A549 (cell line): Measurements from ENCODE around the gene SLC16A7. TPM values are rescaled to one million over a fixed set of nuclear protein-coding genes. Genes with fewer than 3 reads are reported as not detected.

Experiments
- ATAC-seq, 2 experiments: fragments of 200-7000 bp in 1 of 2; fragments of >200 bp in 1 of 2; cut with Nextera tagmentation in 1 of 2; cut with Tn5 transposase in 1 of 2; 3 replicates each; pipeline versions ENCODE4 v1.8.0 to v1.9.1; 2018 to 2020; ENCODE audit warnings: mild to moderate bottlenecking in 1 of 2, moderate library complexity in 1 of 2
- CTCF ChIA-PET: fragments of 300-600 bp; sonication (Branson Sonifier 250); formaldehyde crosslinking; extraction: SDS; loops from one replicate; lab custom pipeline; 2021; ENCODE audit warnings: antibody characterized with exemption, inconsistent platforms; lab: Yijun Ruan, JAX
- POLR2A ChIA-PET: fragments of 350-600 bp; formaldehyde crosslinking; extraction: SDS; loops from one replicate; lab custom pipeline; 2021; ENCODE audit warnings: antibody characterized with exemption, inconsistent platforms; lab: Yijun Ruan, JAX
- DNase-seq, 2 experiments: peaks; one replicate each; pipeline versions ENCODE4 v3.0.0 to v3.0.0-alpha.2; 2011 to 2016; ENCODE audit warnings: low read depth in 1 of 2, low spot score in 1 of 2
- FAIRE-seq: peaks from 2 replicates; lab custom pipeline; 2011; peaks lifted over from hg19 to GRCh38; lab: Jason Lieb, UNC
- H3K27ac ChIP-seq, 2 experiments: fragments of >200 bp; sonication (Bioruptor Twin); formaldehyde crosslinking; 3 replicates each; pipeline ENCODE4 v1.5.1; 2016 to 2017
- H3K4me1 ChIP-seq: fragments of >200 bp; sonication (Bioruptor Twin); formaldehyde crosslinking; 3 replicates; pipeline ENCODE4 v1.6.1; 2016
- H3K4me2 ChIP-seq: fragments of >200 bp; sonication (Bioruptor Twin); formaldehyde crosslinking; 3 replicates; pipeline ENCODE4 v1.6.1; 2016
- H3K4me3 ChIP-seq: fragments of >200 bp; sonication (Bioruptor Twin); formaldehyde crosslinking; 3 replicates; pipeline ENCODE4 v1.5.1; 2016
- H3K9me3 ChIP-seq: fragments of >200 bp; sonication (Bioruptor Twin); formaldehyde crosslinking; 3 replicates; pipeline ENCODE4 v1.6.1; 2016
- BCL3 ChIP-seq: fragments of >200 bp; sonication (Bioruptor Twin); formaldehyde crosslinking; IDR thresholded peaks from 3 replicates; pipeline ENCODE4 v1.6.1; 2016
- BHLHE40 ChIP-seq: IDR thresholded peaks from 2 replicates; pipeline ENCODE4 v1.6.1; 2012; ENCODE audit warnings: low read depth, low read length, inconsistent platforms
- CBX2 ChIP-seq: fragments of 200-600 bp; sonication (generic); IDR thresholded peaks from 2 replicates; pipeline ENCODE4 v1.6.1; 2016; ENCODE audit warnings: low read depth, mild to moderate bottlenecking, borderline replicate concordance
- CBX8 ChIP-seq: fragments of 200-600 bp; sonication (generic); IDR thresholded peaks from 2 replicates; pipeline ENCODE4 v1.6.1; 2016
- CHD4 ChIP-seq: fragments of 200-600 bp; sonication (generic); IDR thresholded peaks from 2 replicates; pipeline ENCODE4 v1.6.1; 2016; ENCODE audit warnings: antibody characterized with exemption, mild to moderate bottlenecking, borderline replicate concordance
- E2F6 ChIP-seq: IDR thresholded peaks from 2 replicates; pipeline ENCODE4 v1.6.1; 2012; ENCODE audit warnings: low read depth, borderline replicate concordance
- EHF ChIP-seq: fragments of 250-450 bp; sonication (Bioruptor Pico); IDR thresholded peaks from 2 replicates; pipeline ENCODE4 v1.5.0; 2020; ENCODE audit warnings: mild to moderate bottlenecking
- EP300 ChIP-seq, 2 experiments: fragments of >200 bp; sonication (Bioruptor Twin); formaldehyde crosslinking; IDR thresholded peaks; 2 replicates in 1 of 2; 3 replicates in 1 of 2; pipeline ENCODE4 v1.6.1; 2016 to 2017
- GATA3 ChIP-seq: IDR thresholded peaks from 2 replicates; pipeline ENCODE4 v1.6.1; 2012; ENCODE audit warnings: borderline replicate concordance
- HEYL ChIP-seq: fragments of 250-450 bp; sonication (Bioruptor Pico); IDR thresholded peaks from 2 replicates; pipeline ENCODE4 v1.8.0; 2021; ENCODE audit warnings: mild to moderate bottlenecking, moderate library complexity
- HOXB13 ChIP-seq: fragments of 250-450 bp; sonication (Bioruptor Pico); IDR thresholded peaks from 2 replicates; pipeline ENCODE4 v1.5.0; 2020; ENCODE audit warnings: low read depth, mild to moderate bottlenecking, moderate library complexity
- HOXB5 ChIP-seq: fragments of 250-450 bp; sonication (Bioruptor Pico); IDR thresholded peaks from 2 replicates; pipeline ENCODE4 v1.5.0; 2020; ENCODE audit warnings: mild to moderate bottlenecking, moderate library complexity
- KDM1A ChIP-seq: fragments of 200-600 bp; sonication (generic); IDR thresholded peaks from 2 replicates; pipeline ENCODE4 v1.6.1; 2016; ENCODE audit warnings: low read depth, mild to moderate bottlenecking
- KDM5A ChIP-seq: fragments of 200-600 bp; sonication (generic); IDR thresholded peaks from 2 replicates; pipeline ENCODE4 v1.6.1; 2016; ENCODE audit warnings: antibody characterized with exemption, mild to moderate bottlenecking
- MAZ ChIP-seq: fragments of 150-350 bp; IDR thresholded peaks from 2 replicates; pipeline ENCODE4 v1.6.1; 2014; ENCODE audit warnings: antibody characterized with exemption, low read depth, low read length, borderline replicate concordance
- PHF8 ChIP-seq: fragments of 200-600 bp; sonication (generic); IDR thresholded peaks from 2 replicates; pipeline ENCODE4 v1.6.1; 2016; ENCODE audit warnings: low read depth, mild to moderate bottlenecking, antibody characterized with exemption, moderate library complexity, borderline replicate concordance
- POLR2A ChIP-seq: IDR thresholded peaks from 2 replicates; pipeline ENCODE4 v1.6.1; 2012; ENCODE audit warnings: mild to moderate bottlenecking, low read length
- POLR2AphosphoS2 ChIP-seq: conservative IDR thresholded peaks from 2 replicates; pipeline ENCODE4 v1.6.1; 2012; ENCODE audit warnings: low read length, improper control_type of control experiment, inconsistent platforms
- RAD21 ChIP-seq, 2 experiments: fragments of >200 bp in 1 of 2; sonication (Bioruptor Twin) in 1 of 2; formaldehyde crosslinking in 1 of 2; IDR thresholded peaks in 1 of 2; conservative IDR thresholded peaks in 1 of 2; 2 replicates in 1 of 2; 3 replicates in 1 of 2; pipeline ENCODE4 v1.6.1; 2012 to 2018; ENCODE audit warnings: inconsistent platforms in 1 of 2
- RARB ChIP-seq: fragments of 250-450 bp; sonication (Bioruptor Pico); IDR thresholded peaks from 2 replicates; pipeline ENCODE4 v1.8.0; 2021; ENCODE audit warnings: mild to moderate bottlenecking, moderate library complexity
- SREBF2 ChIP-seq: fragments of 450-650 bp; IDR thresholded peaks from 2 replicates; pipeline ENCODE4 v1.6.1; 2014; ENCODE audit warnings: mild to moderate bottlenecking, moderate library complexity
- ZC3H11A ChIP-seq: fragments of 450-650 bp; IDR thresholded peaks from 2 replicates; pipeline ENCODE4 v1.6.1; 2014; ENCODE audit warnings: antibody characterized with exemption, mild to moderate bottlenecking
- ZNF302 ChIP-seq: fragments of 250-450 bp; sonication (Bioruptor Pico); IDR thresholded peaks from 2 replicates; pipeline ENCODE4 v1.9.0; 2021; ENCODE audit warnings: inconsistent platforms, mild to moderate bottlenecking, moderate library complexity
- WGBS: methylation state at CpG from one replicate; pipeline ENCODE4 v1.1.6; 2017; ENCODE audit errors: missing lambda C conversion rate; 5-methylcytosine and 5-hydroxymethylcytosine counted together
- polyA plus RNA-seq, 4 experiments: library from polyadenylated mRNA; depleted of rRNA in 3 of 4; stranded (reverse); fragments of >200 nt; fragmentation: RNase III in 1 of 4; extraction: RNeasy Plus Mini Kit Qiagen cat#74134 plus additional on column Dnase treatment in 1 of 4; gene quantifications; 2 replicates in 3 of 4; 3 replicates in 1 of 4; pipeline ENCODE4 v1.2.3, GENCODE V29; 2011 to 2017
- TF ChIP-seq, protein P1 (sequence below): fragments of >200 bp; sonication (Bioruptor Twin); formaldehyde crosslinking; IDR thresholded peaks from 3 replicates; pipeline ENCODE4 v1.5.1; 2016
- TF ChIP-seq, protein P2 (sequence below): fragments of >200 bp; sonication (Bioruptor Twin); formaldehyde crosslinking; IDR thresholded peaks from 2 replicates; pipeline ENCODE4 v1.6.1; 2016

Gene SLC16A7
- polyA plus RNA-seq, 2 of the 4 experiments (the other 2 are of a cell fraction), result 0.14 to 0.23 TPM

DNA sequence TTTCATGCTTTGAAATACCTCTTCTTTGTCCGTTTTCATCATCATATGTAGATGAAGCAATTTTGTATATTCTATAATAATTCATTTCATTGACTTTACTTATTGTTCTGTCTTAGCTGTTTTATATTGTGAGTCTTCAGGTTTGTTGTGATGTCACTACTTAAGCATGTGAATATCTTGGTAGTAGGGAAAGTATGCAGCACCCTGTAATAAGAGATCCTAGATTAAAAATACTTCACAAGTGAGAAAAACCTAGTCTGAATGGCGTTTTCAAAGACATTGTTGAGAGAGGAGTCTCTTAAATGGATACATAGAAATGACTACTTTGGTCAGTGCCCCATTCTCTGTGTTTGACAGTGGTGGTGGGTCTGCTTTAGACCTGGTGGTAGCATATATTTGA is 61.4 kb downstream of the SLC16A7 start:
- ATAC-seq, result no peak
- no peak for DNase-seq
- TF ChIP-seq RARB (CRISPR knock-in tag) (no peak), BCL3 (no peak), ZNF302 (CRISPR knock-in tag) (no peak), EP300 (IDR thresholded peaks at IDR 0.05) (no peak), CHD4 (no peak), POLR2AphosphoS2 (no peak), HOXB5 (no peak), CBX8 (no peak), RAD21 (conservative IDR thresholded peaks at IDR 0.05 in 1 of 2, IDR thresholded peaks at IDR 0.05 in 1 of 2) (no peak), E2F6 (no peak), KDM5A (no peak), BHLHE40 (no peak), MAZ (no peak)
- TF ChIP-seq, protein P1, sequence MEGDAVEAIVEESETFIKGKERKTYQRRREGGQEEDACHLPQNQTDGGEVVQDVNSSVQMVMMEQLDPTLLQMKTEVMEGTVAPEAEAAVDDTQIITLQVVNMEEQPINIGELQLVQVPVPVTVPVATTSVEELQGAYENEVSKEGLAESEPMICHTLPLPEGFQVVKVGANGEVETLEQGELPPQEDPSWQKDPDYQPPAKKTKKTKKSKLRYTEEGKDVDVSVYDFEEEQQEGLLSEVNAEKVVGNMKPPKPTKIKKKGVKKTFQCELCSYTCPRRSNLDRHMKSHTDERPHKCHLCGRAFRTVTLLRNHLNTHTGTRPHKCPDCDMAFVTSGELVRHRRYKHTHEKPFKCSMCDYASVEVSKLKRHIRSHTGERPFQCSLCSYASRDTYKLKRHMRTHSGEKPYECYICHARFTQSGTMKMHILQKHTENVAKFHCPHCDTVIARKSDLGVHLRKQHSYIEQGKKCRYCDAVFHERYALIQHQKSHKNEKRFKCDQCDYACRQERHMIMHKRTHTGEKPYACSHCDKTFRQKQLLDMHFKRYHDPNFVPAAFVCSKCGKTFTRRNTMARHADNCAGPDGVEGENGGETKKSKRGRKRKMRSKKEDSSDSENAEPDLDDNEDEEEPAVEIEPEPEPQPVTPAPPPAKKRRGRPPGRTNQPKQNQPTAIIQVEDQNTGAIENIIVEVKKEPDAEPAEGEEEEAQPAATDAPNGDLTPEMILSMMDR, result no peak
- Histone ChIP-seq H3K9me3 (no peaks in the 10 kb centered on the region), H3K4me3 (no peak overlapping the region), H3K4me2 (no peak overlapping the region), H3K4me1 (peaks cover 2% of the 10 kb centered on the region; the same call in 2 of the 3 replicates), H3K27ac (no peak overlapping the region)
- CTCF ChIA-PET, result no interaction called here
- WGBS, result 3% methylated on average over 2 of the region's 2 CpGs
- FAIRE-seq, result no peak
- POLR2A ChIA-PET, result no interaction called here

DNA sequence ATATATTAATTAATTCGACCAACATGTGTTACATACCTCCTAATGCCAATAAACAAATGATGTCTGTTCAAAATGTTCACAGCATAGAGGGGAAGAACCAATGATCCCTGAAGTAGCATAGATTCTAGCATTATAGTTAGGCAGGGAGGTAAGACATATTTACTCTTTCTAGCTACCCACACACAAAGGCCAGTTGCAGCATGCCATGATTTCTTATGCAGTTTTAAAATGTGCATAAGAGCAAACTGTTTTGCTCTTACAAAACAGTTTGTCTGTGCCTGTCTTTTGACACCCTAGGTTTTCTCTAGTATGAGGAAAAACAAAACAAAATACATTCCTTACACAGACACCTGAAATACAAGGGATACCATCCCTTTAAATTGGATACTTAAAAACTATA is 61.9 kb downstream of the SLC16A7 start:
- ChIA-PET CTCF (no interaction called here), POLR2A (no interaction called here)
- 3% methylated on average over 1 of the region's 1 CpG for WGBS
- DNase-seq (no peak), FAIRE-seq (no peak), ATAC-seq (no peak)
- H3K27ac ChIP-seq, result no peak overlapping the region
- H3K9me3 ChIP-seq, result no peaks in the 10 kb centered on the region
- no peaks in the 10 kb centered on the region for H3K4me1 ChIP-seq
- H3K4me3 ChIP-seq, result no peak overlapping the region
- H3K4me2 ChIP-seq, result no peak overlapping the region
- TF ChIP-seq CHD4 (no peak), E2F6 (no peak), PHF8 (no peak), BHLHE40 (no peak), KDM5A (no peak), GATA3 (no peak), SREBF2 (no peak), HEYL (no peak), ZC3H11A (no peak), HOXB13 (CRISPR knock-in tag) (no peak), KDM1A (no peak), CBX2 (no peak), EHF (CRISPR knock-in tag) (no peak), POLR2A (no peak)
- TF ChIP-seq, protein P2, sequence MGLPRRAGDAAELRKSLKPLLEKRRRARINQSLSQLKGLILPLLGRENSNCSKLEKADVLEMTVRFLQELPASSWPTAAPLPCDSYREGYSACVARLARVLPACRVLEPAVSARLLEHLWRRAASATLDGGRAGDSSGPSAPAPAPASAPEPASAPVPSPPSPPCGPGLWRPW, result no peak
- TF ChIP-seq, protein P1, result no peak
